ENCODE measurements around the gene NFAT5.
"Not testable (repeated sequence)": the region's sequence is repeated elsewhere in the genome, so short reads cannot be mapped to it uniquely, and the experiment has no call there.

Gene NFAT5

GRCh38 chr16:69707920-69708683, 142.3 kb downstream of the NFAT5 start:
- DNase-seq (ENCODE audit: low spot score) = no peak

- DNase-seq (ENCODE audit: low spot score) = peak; percentile 35
These were observed 143.8 kb downstream of the NFAT5 start for GRCh38 chr16:69709456-69710084.

GRCh38 chr16:69711115-69711740, 145.5 kb downstream of the NFAT5 start:
- DNase-seq (ENCODE audit: low spot score) = peak; percentile 33

GRCh38 chr16:69712277-69712676, 146.5 kb downstream of the NFAT5 start:
- DNase-seq (ENCODE audit: low spot score) = no peak

- no peak for DNase-seq (ENCODE audit: low spot score)
These were observed 147.3 kb downstream of the NFAT5 start for GRCh38 chr16:69712914-69713581.

- no peak for DNase-seq (ENCODE audit: low spot score)
These were observed 151.3 kb downstream of the NFAT5 start for GRCh38 chr16:69717066-69717465.

GRCh38 chr16:69718111-69718764, 152.5 kb downstream of the NFAT5 start:
- DNase-seq (ENCODE audit: low spot score) = no peak

GRCh38 chr16:69720822-69721430, 155.2 kb downstream of the NFAT5 start:
- no peak for DNase-seq (ENCODE audit: low spot score)

- no peak for DNase-seq (ENCODE audit: low spot score)
These were observed 155.7 kb downstream of the NFAT5 start for GRCh38 chr16:69721441-69721957.

GRCh38 chr16:69724414-69724873, 158.7 kb downstream of the NFAT5 start:
- DNase-seq (ENCODE audit: low spot score) = no peak

GRCh38 chr16:69724981-69725479, 159.3 kb downstream of the NFAT5 start:
- DNase-seq (ENCODE audit: low spot score) = no peak

GRCh38 chr16:69725480-69726312, 159.9 kb downstream of the NFAT5 start:
- DNase-seq (ENCODE audit: low spot score) = no peak

- DNase-seq (ENCODE audit: low spot score) = peak; percentile 96
These were observed 160.7 kb downstream of the NFAT5 start, which contains the start of gene NQO1 for GRCh38 chr16:69726313-69727060. Gene NQO1, minus strand, starts transcription at chr16:69726560. Its CDS starts 121 bp downstream, at chr16:69726439.

- no peak for DNase-seq (ENCODE audit: low spot score)
These were observed 162.1 kb downstream of the NFAT5 start for GRCh38 chr16:69727916-69728270.

GRCh38 chr16:69729030-69729429, 163.3 kb downstream of the NFAT5 start:
- not testable (repeated sequence) for DNase-seq (ENCODE audit: low spot score)

GRCh38 chr16:69731280-69731679, 165.5 kb downstream of the NFAT5 start:
- not testable (repeated sequence) for DNase-seq (ENCODE audit: low spot score)

GRCh38 chr16:69732101-69732500, 166.3 kb downstream of the NFAT5 start:
- DNase-seq (ENCODE audit: low spot score) = no peak

- no peak for DNase-seq (ENCODE audit: low spot score)
These were observed 175.8 kb downstream of the NFAT5 start for GRCh38 chr16:69741519-69741918.
